T-helper 2 cell (primary cell): ENCODE results near the gene RIPOR3.
"Not testable (repeated sequence)": the region's sequence is repeated elsewhere in the genome, so short reads cannot be mapped to it uniquely, and the experiment has no call there.

Source experiments
- DNase-seq, 5 experiments: peaks; one replicate each; pipeline versions ENCODE4 v3.0.0 to v3.0.0-alpha.2; 2012 to 2022

The RIPOR3 gene

GRCh38 chr20:50547964-50548363 lies 143.4 kb downstream of the RIPOR3 start:
- no peak for DNase-seq

DNA sequence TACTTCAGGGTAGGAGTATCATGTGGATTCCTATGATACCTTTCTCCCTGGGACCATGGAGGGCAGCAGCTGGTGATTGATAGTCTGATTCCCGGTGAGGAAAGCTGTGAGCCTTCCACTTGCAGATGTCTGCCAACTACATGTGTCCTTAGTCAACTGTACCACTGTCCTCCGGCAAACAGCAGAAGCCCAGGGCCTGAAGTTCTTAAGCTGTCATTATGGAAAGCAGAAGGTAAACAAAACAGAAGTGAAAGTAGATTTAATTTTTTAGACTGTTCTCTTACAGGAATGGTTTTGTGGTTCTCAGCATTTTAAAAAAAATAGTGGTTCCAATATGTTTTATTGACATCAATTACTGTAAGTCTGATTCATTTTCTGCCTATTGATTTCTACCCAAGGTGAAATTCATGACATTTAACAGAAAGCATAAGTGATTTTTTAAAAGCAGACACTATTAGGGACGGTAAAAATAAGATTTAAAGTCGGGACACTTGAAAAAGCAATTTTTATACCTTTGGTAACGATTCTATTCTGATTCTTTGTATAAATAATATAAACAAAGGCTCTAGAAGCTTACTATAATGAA lies 144.5 kb downstream of the RIPOR3 start:
- peak in 1 of 5 experiments; percentile 64 for DNase-seq

GRCh38 chr20:50545126-50545525 lies 146.2 kb downstream of the RIPOR3 start:
- DNase-seq: no peak

- no peak for DNase-seq
Observed at GRCh38 chr20:50543326-50543725, 148.0 kb downstream of the RIPOR3 start.

DNA sequence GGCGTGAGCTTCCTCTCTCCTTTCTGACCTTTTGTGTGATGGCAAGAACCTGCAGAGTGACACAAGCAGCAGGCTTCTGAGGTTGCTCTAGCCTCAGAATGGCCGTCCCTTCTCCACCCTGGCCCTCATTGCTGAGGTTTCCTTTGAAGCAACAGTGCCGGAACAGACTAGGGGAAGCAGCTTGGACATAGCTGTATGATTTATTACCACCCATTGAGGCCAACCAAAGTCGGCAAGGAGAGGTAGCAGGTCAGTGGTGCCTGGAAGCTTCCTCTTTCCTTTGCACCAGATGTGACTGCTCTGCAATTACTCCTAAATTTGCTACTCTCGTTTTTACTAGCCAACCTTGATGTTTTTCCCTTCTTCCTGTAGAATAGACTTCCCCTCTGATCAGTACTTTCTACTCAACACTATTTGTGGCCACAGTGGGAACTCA lies 149.7 kb downstream of the RIPOR3 start:
- no peak for DNase-seq

DNA sequence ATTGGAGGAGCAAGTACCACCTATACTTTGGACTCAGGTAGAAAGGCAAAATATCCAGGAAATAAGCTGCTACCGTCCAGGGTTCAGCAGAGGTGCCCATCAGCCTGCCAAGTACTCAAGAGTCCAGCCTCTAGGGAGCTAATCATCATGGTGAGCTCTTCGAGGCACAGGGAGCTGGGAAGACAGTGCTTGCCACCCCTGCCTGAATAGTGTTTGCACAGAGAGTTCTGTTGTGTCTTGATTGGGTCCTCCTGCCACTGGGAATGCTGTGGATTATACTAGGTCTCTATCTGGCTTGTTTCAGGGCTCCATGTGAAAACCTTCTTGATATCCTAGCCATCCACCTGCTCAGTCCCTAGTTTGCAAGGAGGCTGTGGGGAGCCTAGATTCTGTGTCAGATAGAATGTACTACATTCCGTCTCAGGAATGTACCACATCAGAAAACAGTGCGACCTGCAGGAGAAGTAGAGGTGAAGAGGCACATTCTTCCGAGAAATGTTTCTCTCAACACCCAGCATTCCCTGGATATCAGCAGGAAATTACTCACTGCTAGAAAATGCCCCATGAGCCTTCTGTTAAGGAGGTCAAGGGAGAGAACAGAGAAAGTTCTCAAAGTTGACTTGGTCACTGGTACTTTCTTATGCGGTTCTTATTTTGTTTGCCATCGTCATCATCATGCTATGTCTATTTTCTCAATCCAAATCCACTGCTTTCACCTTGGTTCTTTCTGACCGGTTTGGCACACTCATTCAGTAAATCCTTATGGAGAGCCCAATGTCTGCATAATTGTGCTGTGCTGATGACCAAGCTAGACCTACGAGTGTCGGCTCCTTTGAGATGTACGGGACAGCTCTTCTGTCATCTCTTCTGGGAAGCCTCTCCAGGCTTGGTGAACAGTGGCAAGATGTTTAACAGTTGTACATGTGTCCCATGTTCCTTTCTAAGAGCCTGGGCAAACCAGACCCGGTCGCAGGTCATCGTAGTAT lies 150.4 kb downstream of the RIPOR3 start:
- no peak for DNase-seq

GRCh38 chr20:50539798-50540197 lies 151.5 kb downstream of the RIPOR3 start:
- not testable (repeated sequence) for DNase-seq

GRCh38 chr20:50538276-50538675 lies 153.1 kb downstream of the RIPOR3 start:
- no peak for DNase-seq

DNA sequence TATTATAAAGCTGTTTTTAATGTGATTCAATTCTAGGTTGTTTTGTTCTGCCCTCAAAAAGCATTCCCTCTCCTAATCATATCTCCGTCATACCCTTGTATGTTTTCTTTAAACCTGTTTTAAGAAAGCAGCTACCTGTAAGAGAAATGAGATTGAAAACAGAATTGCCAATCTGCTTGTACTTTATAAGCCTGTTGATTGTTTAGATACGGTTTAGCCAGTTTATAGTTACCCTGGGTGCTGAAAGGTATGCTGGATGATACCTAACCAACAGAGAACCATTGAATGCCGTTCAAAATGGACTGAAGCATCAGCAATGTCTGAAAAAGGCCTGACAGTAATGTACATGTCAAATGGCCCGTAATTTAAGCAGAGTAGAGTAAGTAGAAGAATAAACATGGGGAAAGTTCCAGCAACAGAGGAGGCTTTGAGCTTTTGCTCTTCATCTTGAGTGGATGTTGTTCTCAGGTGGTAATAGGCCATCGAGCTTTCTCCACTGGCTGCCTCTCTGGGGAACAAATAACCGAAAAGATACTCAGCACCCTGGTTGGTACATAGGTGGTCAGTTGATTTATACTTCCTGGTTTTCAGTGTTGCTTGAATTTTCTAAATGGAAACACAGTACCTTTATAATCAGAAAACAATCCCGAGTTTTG lies 153.7 kb downstream of the RIPOR3 start:
- no peak for DNase-seq

DNA sequence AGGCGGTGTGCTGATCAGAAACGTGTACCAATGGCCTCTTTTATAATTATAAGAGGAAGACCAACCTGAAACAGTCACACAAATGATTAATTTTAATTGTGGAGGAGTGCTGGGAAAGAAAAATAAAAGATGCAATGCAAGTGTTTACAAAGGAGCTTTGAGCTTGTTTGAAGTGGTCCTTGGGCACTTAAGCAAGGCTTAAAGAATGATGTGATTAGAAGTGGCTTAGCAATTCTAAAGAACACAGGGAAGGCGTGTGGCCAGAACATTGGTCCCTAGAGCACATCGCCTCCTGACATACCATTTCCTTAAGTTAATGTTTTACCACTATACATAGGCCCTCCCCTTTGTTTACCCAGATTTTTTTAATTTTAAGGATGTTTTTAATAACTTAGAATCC lies 155.0 kb downstream of the RIPOR3 start:
- DNase-seq: no peak
